COR-L47 (cell line): ENCODE results near the gene GSG1L.
"Not testable (repeated sequence)": the region's sequence is repeated elsewhere in the genome, so short reads cannot be mapped to it uniquely, and the experiment has no call there.

ENCODE experiments used
- DNase-seq: peaks from one replicate; lab custom pipeline; 2025; lab: John Stamatoyannopoulos, UW

GSG1L gene

DNA sequence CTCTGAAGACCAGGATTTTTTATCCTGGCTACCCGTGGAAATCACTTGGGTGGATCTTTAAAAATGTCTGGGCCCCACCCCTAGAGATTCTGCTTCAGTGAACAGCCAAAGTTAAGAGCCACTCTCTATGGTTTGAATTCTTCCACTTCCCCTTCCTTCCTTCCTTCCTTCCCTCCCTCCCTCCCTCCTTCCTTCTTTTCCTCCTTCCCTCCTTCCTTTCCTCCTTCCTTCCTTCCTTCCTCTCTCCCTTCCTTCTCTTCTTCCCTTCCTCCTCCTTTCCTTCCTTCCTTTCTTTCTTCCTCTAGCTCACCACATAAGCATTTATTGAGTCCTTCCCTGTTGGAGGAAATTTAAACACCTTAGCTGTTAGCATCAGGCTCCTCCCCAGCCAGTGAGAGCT lies 310.0 kb downstream of the GSG1L start:
- no peak for DNase-seq

- no peak for DNase-seq
Measured at GRCh38 chr16:27752241-27752640, 311.3 kb downstream of the GSG1L start.

- no peak for DNase-seq
Measured at GRCh38 chr16:27751676-27752075, 311.8 kb downstream of the GSG1L start.

- no peak for DNase-seq
Measured at GRCh38 chr16:27751233-27751632, 312.3 kb downstream of the GSG1L start.

- no peak for DNase-seq
Measured at GRCh38 chr16:27749946-27750345, 313.6 kb downstream of the GSG1L start.

GRCh38 chr16:27749547-27749875 lies 314.0 kb downstream of the GSG1L start:
- DNase-seq = no peak

- DNase-seq = peak; percentile 33
Measured at GRCh38 chr16:27748868-27749546, 314.5 kb downstream of the GSG1L start.

DNA sequence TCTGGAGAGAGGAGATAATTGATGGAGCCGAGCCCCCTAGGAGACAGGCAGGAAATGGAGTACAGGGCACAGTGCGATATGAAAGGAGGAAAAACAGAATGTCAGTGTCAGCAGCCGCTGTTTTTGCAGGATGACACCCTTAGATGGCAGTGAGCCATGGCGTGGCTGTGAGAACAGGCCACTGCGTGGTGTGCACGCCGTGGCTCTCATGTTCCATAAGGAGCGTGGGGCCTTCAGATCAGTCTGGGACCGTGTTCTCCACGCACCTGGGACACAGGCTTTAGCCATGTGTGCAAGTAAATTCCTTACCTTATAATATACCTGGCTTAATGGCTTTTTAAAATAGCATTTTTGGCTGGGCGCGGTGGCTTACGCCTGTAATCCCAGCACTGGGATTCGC lies 315.6 kb downstream of the GSG1L start:
- no peak for DNase-seq

DNA sequence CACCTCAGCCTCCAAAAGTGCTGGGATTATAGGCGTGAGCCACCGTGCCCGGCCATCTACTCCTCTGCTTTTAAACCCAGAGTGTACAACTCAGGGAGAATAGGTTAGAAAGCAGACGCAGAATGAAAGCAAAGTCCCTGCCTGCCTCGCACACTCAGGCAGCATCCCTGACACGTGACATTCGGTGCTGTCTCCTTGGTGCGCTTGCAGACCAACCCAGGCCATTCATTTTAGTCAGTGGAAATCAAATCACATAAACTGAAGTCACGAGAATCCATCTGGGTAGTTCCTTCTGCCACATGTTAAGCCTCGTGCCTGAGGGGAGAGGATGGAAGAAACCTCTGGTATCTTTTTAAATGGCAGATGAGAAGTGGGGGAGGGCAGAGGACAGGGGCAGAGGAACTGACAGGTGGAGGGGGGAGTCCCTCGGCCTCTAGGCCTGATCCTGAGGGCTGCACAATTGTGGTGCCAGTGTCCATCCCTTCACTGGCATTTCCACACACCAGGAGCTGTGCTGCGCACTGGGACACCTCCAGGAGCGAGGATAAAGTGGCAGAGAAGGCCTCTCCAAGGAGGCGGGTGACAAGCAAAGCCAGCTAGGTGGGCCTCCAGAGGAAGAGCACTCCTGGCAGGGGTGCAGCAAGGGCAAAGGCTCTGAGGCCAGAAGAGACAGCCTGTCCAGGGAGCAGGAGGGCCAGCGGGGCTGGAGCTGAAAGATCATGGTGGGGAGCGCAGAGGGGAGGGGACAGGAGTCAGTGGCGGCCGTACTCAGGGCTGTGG lies 317.2 kb downstream of the GSG1L start:
- no peak for DNase-seq

- DNase-seq = no peak
Measured at GRCh38 chr16:27745348-27745747, 318.2 kb downstream of the GSG1L start.

GRCh38 chr16:27743963-27744362 lies 319.6 kb downstream of the GSG1L start:
- no peak for DNase-seq

- DNase-seq = not testable (repeated sequence)
Measured at GRCh38 chr16:27743001-27743400, 320.5 kb downstream of the GSG1L start.

GRCh38 chr16:27742333-27742732 lies 321.2 kb downstream of the GSG1L start:
- no peak for DNase-seq

GRCh38 chr16:27740496-27741201 lies 322.9 kb downstream of the GSG1L start:
- DNase-seq = no peak

DNA sequence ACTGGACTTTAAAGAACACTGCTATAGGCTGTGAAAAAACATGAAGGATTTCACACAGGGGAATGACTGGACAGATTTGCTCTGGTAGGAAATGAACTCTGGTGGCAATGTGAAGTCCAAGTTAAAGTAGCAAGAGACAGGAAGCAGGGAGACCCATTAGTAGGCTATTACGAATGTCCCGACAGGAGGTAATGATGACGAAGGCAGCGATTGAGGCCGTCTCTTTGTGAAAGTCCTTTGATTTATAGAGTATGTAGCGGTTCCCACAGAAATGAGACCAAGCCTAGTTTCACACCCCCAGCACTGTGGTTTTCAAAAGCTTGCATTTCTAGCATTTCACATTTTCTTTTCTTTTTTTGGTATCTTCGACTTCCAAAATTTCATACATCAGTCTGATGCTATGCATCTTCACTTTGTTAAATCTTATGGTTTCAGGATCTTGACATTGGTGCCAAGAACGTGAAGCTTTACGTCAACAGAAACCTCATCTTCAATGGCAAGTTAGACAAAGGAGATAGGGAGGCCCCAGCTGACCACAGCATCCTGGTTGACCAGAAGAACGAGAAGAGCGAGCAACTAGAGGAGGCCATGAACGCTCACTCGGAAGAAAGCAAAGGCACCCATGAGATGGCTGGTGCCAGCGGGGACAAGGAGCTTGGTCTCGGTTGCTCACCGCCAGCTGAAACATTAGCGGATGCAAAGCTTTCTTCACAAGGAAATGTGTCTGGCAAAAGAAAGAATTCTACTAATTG lies 323.7 kb downstream of the GSG1L start:
- no peak for DNase-seq

DNA sequence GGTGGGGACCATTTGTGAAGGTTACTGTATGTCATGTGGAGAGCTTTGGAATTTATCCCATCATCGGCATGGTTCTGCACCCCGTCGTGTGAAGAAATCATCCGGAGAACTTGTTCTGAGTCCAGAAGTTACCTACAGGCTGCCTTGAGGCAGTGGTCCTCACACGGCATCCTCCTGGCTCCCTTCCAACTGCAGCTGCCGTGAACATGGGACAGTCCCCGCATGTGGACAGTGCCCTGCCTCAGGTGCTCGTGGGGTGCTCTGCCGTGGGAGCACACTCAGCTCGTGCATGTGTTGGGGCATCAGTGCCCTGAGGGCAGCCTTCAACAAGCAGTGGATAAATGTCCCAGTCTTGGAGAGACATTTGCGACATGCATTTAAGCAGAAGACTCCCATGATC lies 324.9 kb downstream of the GSG1L start:
- DNase-seq = no peak
